K562 (cell line): ENCODE measurements around the gene SYN1. TPM values are rescaled to one million over a fixed set of nuclear protein-coding genes. Genes with fewer than 3 reads are reported as not detected.

Experiments
- CHD2 ChIP-seq: IDR thresholded peaks from 2 replicates; pipeline ENCODE4 v1.6.1; 2011; ENCODE audit warnings: low read depth, low read length
- EP400 ChIP-seq: fragments of 450-650 bp; IDR thresholded peaks from 2 replicates; pipeline ENCODE4 v1.6.1; 2017; ENCODE audit warnings: antibody characterized with exemption, mild to moderate bottlenecking, moderate library complexity
- GATAD2A ChIP-seq: fragments of 450-650 bp; IDR thresholded peaks from 2 replicates; pipeline ENCODE4 v1.6.1; 2017
- ZNF407 ChIP-seq: fragments of 450-650 bp; IDR thresholded peaks from 2 replicates; pipeline ENCODE4 v1.6.1; 2016; ENCODE audit warnings: low read depth
- polyA plus RNA-seq, 8 experiments: library from polyadenylated mRNA; depleted of rRNA in 4 of 8; stranded (reverse) in 5 of 8; unstranded in 3 of 8; fragments of >200 nt; fragmentation: Nextera tagmentation in 2 of 8; fragmentation: Illumina TruSeq in 1 of 8; extraction: Ambion mirVana in 2 of 8; extraction: Trizol in 1 of 8; gene quantifications; 2 replicates each; pipeline versions ENCODE4 v1.2.1 to v1.2.3, GENCODE V29; 2011 to 2014; ENCODE audit warnings: inconsistent platforms in 1 of 8, missing spikeins in 1 of 8
- total RNA-seq, 7 experiments: library from RNA; depleted of rRNA in 6 of 7; stranded (reverse); fragments of >200 nt in 6 of 7; fragmentation: Illumina TruSeq in 2 of 7; extraction: Trizol in 2 of 7; gene quantifications; 2 replicates each; pipeline versions ENCODE4 v1.2.1 to v1.2.3, GENCODE V29; 2011 to 2021; ENCODE audit warnings: low replicate concordance in 1 of 7

The SYN1 gene
- total and polyA plus RNA-seq, 9 of the 15 experiments (the other 6 are each of a cell fraction or from before 2014, with no cell fraction given), result 0.01 to 0.28 (median 0.18) TPM; not detected in 2

GRCh38 chrX:47590984-47591383 is 28.7 kb downstream of the SYN1 start (continued):
- TF ChIP-seq ZNF407, result no peak
- no peak for TF ChIP-seq GATAD2A
- TF ChIP-seq CHD2, result no peak
- no peak for TF ChIP-seq EP400
